ENCODE results near the gene NOL4L. TPM values are rescaled to one million over a fixed set of nuclear protein-coding genes. Genes with fewer than 3 reads are reported as not detected.

The NOL4L gene
- total RNA-seq, 2 donors from 2014 or later, result 39.6 to 50.7 TPM

GRCh38 chr20:32613192-32614053 lies 28.3 kb upstream of the NOL4L start:
- DNase-seq, result no peak
- H3K27ac Mint-ChIP-seq, result no peak overlapping the region
- 82 to 100% methylated on average over 2 to 3 of the region's 3 CpGs for WGBS, 2 experiments (ENCODE audit: insufficient coverage in 1 of 2, insufficient read length in 1 of 2)

DNA sequence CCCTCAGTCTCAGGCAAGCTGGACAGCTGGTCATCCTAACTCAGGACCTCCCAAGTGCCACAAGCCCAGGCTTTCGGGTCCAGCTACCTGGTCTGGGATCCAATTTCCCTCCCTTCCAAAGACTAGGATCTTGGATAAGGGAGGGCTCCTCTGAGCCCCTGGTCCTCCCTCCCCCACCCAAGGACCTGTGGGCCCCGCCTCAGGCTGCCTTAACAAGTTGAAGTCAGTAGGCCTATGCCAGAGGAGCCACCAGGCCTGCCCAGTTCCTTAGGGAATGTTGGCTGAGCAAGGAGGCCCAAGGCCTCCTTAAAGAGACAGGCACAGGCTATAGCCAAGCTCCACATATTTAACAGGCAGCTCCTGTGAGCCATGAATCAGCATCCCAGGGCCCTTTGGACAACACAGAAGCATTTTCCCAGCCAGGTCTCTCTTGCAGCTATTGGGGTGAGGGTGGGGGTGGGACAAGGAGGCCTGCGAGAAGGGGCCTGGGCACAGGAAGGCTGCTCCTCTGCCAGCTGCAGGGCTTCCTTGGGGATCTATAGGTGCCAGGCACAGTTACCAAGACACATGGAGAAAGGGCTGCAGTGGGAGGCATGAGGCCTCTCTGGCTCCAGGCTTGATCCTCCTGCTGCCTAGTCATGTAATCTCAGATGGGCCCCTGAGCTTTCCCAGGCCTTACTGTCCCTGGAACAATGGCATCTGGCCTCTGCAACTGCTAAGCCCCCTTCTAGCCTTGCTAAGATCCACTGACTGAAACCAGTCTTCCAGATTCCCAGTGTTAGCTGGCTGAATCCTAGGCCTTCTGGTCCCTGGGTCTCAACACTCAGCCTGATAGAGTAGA lies 27.4 kb upstream of the NOL4L start:
- no peak overlapping the region for H3K4me3 Mint-ChIP-seq
- H3K9ac ChIP-seq (ENCODE audit: extremely low read depth, low read length, poor library complexity, severe bottlenecking), result no peak overlapping the region
- H3K36me3 Mint-ChIP-seq (ENCODE audit: low read depth), result no peaks in the 10 kb centered on the region
- 94 to 100% methylated on average over 1 to 3 of the region's 3 CpGs for WGBS, 2 experiments (ENCODE audit: insufficient coverage in 1 of 2, insufficient read length in 1 of 2)
- H3K27ac Mint-ChIP-seq, result no peak overlapping the region
- H3K4me1 Mint-ChIP-seq, result peaks cover 6% of the 10 kb centered on the region
- H3K9me3 ChIP-seq (ENCODE audit: control insufficient read depth, low read length), result no peaks in the 10 kb centered on the region
- H3K9me3 Mint-ChIP-seq, result no peaks in the 10 kb centered on the region
- no peak overlapping the region for H3K4me3 ChIP-seq (ENCODE audit: low read length)
- DNase-seq, result no peak
- H3K27me3 Mint-ChIP-seq (ENCODE audit: insufficient read depth), result peaks cover 2% of the 10 kb centered on the region
- no peaks in the 10 kb centered on the region for H3K36me3 ChIP-seq (ENCODE audit: control insufficient read depth, insufficient read depth, low read length)
- H3K27me3 ChIP-seq (ENCODE audit: control insufficient read depth, insufficient read depth, low read length, poor library complexity, severe bottlenecking), result no peaks in the 10 kb centered on the region
- H3K4me1 ChIP-seq (ENCODE audit: control insufficient read depth, insufficient read depth, low read length), result no peaks in the 10 kb centered on the region
- no peak overlapping the region for H3K27ac ChIP-seq (ENCODE audit: low read depth, low read length)
- TF ChIP-seq, protein P1, sequence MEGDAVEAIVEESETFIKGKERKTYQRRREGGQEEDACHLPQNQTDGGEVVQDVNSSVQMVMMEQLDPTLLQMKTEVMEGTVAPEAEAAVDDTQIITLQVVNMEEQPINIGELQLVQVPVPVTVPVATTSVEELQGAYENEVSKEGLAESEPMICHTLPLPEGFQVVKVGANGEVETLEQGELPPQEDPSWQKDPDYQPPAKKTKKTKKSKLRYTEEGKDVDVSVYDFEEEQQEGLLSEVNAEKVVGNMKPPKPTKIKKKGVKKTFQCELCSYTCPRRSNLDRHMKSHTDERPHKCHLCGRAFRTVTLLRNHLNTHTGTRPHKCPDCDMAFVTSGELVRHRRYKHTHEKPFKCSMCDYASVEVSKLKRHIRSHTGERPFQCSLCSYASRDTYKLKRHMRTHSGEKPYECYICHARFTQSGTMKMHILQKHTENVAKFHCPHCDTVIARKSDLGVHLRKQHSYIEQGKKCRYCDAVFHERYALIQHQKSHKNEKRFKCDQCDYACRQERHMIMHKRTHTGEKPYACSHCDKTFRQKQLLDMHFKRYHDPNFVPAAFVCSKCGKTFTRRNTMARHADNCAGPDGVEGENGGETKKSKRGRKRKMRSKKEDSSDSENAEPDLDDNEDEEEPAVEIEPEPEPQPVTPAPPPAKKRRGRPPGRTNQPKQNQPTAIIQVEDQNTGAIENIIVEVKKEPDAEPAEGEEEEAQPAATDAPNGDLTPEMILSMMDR (conservative IDR thresholded peaks at IDR 0.05), result no peak

More at GRCh38 chr20:32613192-32614053, 28.3 kb upstream of the NOL4L start:
- Mint-ChIP-seq H3K9me3 (no peaks in the 10 kb centered on the region), H3K36me3 (ENCODE audit: low read depth) (no peaks in the 10 kb centered on the region), H3K27me3 (ENCODE audit: insufficient read depth) (peaks cover 2% of the 10 kb centered on the region), H3K4me1 (peaks cover 6% of the 10 kb centered on the region), H3K4me3 (no peak overlapping the region)
- Histone ChIP-seq H3K36me3 (ENCODE audit: control insufficient read depth, insufficient read depth, low read length) (no peaks in the 10 kb centered on the region), H3K9me3 (ENCODE audit: control insufficient read depth, low read length) (no peaks in the 10 kb centered on the region), H3K4me3 (ENCODE audit: low read length) (no peak overlapping the region), H3K4me1 (ENCODE audit: control insufficient read depth, insufficient read depth, low read length) (no peaks in the 10 kb centered on the region), H3K9ac (ENCODE audit: extremely low read depth, low read length, poor library complexity, severe bottlenecking) (no peak overlapping the region), H3K27ac (ENCODE audit: low read depth, low read length) (no peak overlapping the region), H3K27me3 (ENCODE audit: control insufficient read depth, insufficient read depth, low read length, poor library complexity, severe bottlenecking) (no peaks in the 10 kb centered on the region)
- TF ChIP-seq, protein P1 (conservative IDR thresholded peaks at IDR 0.05), result no peak

DNA sequence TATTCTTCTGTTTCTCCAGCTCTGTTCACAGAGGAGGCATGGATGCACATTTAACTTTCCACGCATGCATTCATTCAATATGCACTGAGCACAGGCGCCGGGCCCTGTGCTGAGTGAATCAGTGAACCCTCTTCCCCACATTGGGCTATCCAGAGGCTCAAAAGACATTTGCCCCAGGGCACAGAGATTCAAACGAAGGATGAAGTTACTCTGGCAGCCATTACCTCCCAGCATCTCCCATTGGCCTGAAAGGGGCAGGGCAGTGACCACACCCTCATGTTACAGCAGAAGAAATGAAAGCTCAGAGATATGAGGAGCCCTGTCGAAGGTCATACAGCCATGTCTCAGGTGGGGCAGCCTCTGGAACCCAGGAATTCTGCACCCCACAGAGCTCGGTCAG lies 26.7 kb upstream of the NOL4L start:
- Mint-ChIP-seq H3K9me3 (no peaks in the 10 kb centered on the region), H3K4me1 (peaks cover 6% of the 10 kb centered on the region), H3K27ac (no peak overlapping the region), H3K27me3 (ENCODE audit: insufficient read depth) (peaks cover 2% of the 10 kb centered on the region), H3K36me3 (ENCODE audit: low read depth) (no peaks in the 10 kb centered on the region), H3K4me3 (no peak overlapping the region)
- Histone ChIP-seq H3K9ac (ENCODE audit: extremely low read depth, low read length, poor library complexity, severe bottlenecking) (no peak overlapping the region), H3K9me3 (ENCODE audit: control insufficient read depth, low read length) (no peaks in the 10 kb centered on the region), H3K36me3 (ENCODE audit: control insufficient read depth, insufficient read depth, low read length) (no peaks in the 10 kb centered on the region), H3K27me3 (ENCODE audit: control insufficient read depth, insufficient read depth, low read length, poor library complexity, severe bottlenecking) (no peaks in the 10 kb centered on the region), H3K27ac (ENCODE audit: low read depth, low read length) (no peak overlapping the region), H3K4me3 (ENCODE audit: low read length) (no peak overlapping the region), H3K4me1 (ENCODE audit: control insufficient read depth, insufficient read depth, low read length) (no peaks in the 10 kb centered on the region)
- TF ChIP-seq, protein P1 (conservative IDR thresholded peaks at IDR 0.05), result no peak
- no peak for DNase-seq
- WGBS, 2 experiments (ENCODE audit: insufficient coverage in 1 of 2, insufficient read length in 1 of 2), result 86 to 93% methylated on average over 5 to 6 of the region's 6 CpGs

Measured in endodermal cell (in vitro differentiated cells).